HepG2 (cell line): Measurements from ENCODE around the gene PTH2. TPM values are rescaled to one million over a fixed set of nuclear protein-coding genes. Genes with fewer than 3 reads are reported as not detected.

Experiments used
- CHCHD3 ChIP-seq: sonication (generic); formaldehyde crosslinking; IDR thresholded peaks from 2 replicates; pipeline ENCODE4 v1.8.0; 2022; ENCODE audit warnings: mild to moderate bottlenecking, missing genetic modification reagents, moderate library complexity
- E2F2 ChIP-seq: sonication (generic); formaldehyde crosslinking; IDR thresholded peaks from 2 replicates; pipeline ENCODE4 v1.4.0; 2020; ENCODE audit warnings: missing genetic modification reagents, borderline replicate concordance
- FOXP1 ChIP-seq, 2 experiments: fragments of 450-650 bp in 1 of 2; IDR thresholded peaks; 2 replicates each; pipeline ENCODE4 v1.6.1; 2017 to 2018; ENCODE audit warnings: antibody characterized with exemption in 1 of 2
- HDAC2 ChIP-seq: sonication (generic); formaldehyde crosslinking; IDR thresholded peaks from 2 replicates; pipeline ENCODE4 v1.4.0; 2020; ENCODE audit warnings: missing genetic modification reagents
- JUN ChIP-seq: sonication (generic); formaldehyde crosslinking; IDR thresholded peaks from 2 replicates; pipeline ENCODE4 v1.4.0; 2020; ENCODE audit warnings: mild to moderate bottlenecking, missing genetic modification reagents
- MXI1 ChIP-seq: IDR thresholded peaks from 3 replicates; pipeline ENCODE4 v1.6.1; 2012; ENCODE audit warnings: low read depth, low read length, inconsistent platforms, borderline replicate concordance
- NR2F1 ChIP-seq, 2 experiments: fragments of 450-650 bp in 1 of 2; formaldehyde crosslinking in 1 of 2; IDR thresholded peaks; 2 replicates each; pipeline versions ENCODE4 v1.5.0 to v1.6.1; 2016 to 2020; ENCODE audit warnings: mild to moderate bottlenecking in 1 of 2, missing compliant biosample characterization in 1 of 2, missing genetic modification reagents in 1 of 2, moderate library complexity in 1 of 2
- RELA ChIP-seq: sonication (generic); formaldehyde crosslinking; IDR thresholded peaks from 2 replicates; pipeline ENCODE4 v1.4.0; 2020; ENCODE audit warnings: missing genetic modification reagents
- SOX5 ChIP-seq: IDR thresholded peaks from 2 replicates; pipeline ENCODE4 v1.6.1; 2016; ENCODE audit warnings: borderline replicate concordance
- TCF12 ChIP-seq, 2 experiments: fragments of 450-650 bp in 1 of 2; sonication (generic) in 1 of 2; formaldehyde crosslinking in 1 of 2; IDR thresholded peaks; 2 replicates each; pipeline versions ENCODE4 v1.6.1 to v1.8.0; 2017 to 2022; ENCODE audit warnings: antibody characterized with exemption in 1 of 2, mild to moderate bottlenecking in 1 of 2, missing genetic modification reagents in 1 of 2, moderate library complexity in 1 of 2
- ZBTB14 ChIP-seq: sonication (generic); formaldehyde crosslinking; IDR thresholded peaks from 2 replicates; pipeline ENCODE4 v1.4.0; 2020; ENCODE audit warnings: missing genetic modification reagents
- ZEB1 ChIP-seq: IDR thresholded peaks from 2 replicates; pipeline ENCODE4 v1.6.1; 2012; ENCODE audit warnings: mild to moderate bottlenecking, low read depth, inconsistent platforms; ENCODE audit not compliant: insufficient replicate concordance
- ZKSCAN5 ChIP-seq: sonication (generic); formaldehyde crosslinking; IDR thresholded peaks from 2 replicates; pipeline ENCODE4 v1.5.1; 2020; ENCODE audit warnings: mild to moderate bottlenecking, missing genetic modification reagents
- ZNF205 ChIP-seq: IDR thresholded peaks from 2 replicates; pipeline ENCODE4 v1.6.1; 2018; ENCODE audit warnings: missing biosample characterization, missing genetic modification reagents
- ZNF30 ChIP-seq: sonication (generic); formaldehyde crosslinking; IDR thresholded peaks from 2 replicates; pipeline ENCODE4 v1.5.0; 2020; ENCODE audit warnings: mild to moderate bottlenecking, missing genetic modification reagents
- ZNF337 ChIP-seq: sonication (generic); formaldehyde crosslinking; IDR thresholded peaks from 2 replicates; pipeline ENCODE4 v1.5.1; 2020; ENCODE audit warnings: missing genetic modification reagents, low read depth, mild to moderate bottlenecking, borderline replicate concordance
- ZNF510 ChIP-seq: sonication (generic); formaldehyde crosslinking; IDR thresholded peaks from 2 replicates; pipeline ENCODE4 v1.4.0; 2020; ENCODE audit warnings: low read depth, mild to moderate bottlenecking, missing genetic modification reagents
- polyA plus RNA-seq, 8 experiments: library from polyadenylated mRNA; depleted of rRNA in 3 of 8; stranded (reverse) in 7 of 8; unstranded in 1 of 8; fragments of >200 nt; fragmentation: Illumina TruSeq in 4 of 8; extraction: Trizol in 4 of 8; gene quantifications; 2 replicates each; pipeline versions ENCODE4 v1.2.1 to v1.2.3, GENCODE V29; 2011 to 2016; ENCODE audit warnings: low read depth in 4 of 8, missing spikeins in 1 of 8, mixed read lengths in 1 of 8; ENCODE audit not compliant: insufficient read depth in 1 of 8
- total RNA-seq, 5 experiments: library from RNA; depleted of rRNA; stranded (reverse); fragments of >200 nt; fragmentation: Illumina TruSeq; extraction: Trizol; gene quantifications; 2 replicates each; pipeline ENCODE4 v1.2.3, GENCODE V29; 2016; ENCODE audit warnings: low read depth in 1 of 5
- TF ChIP-seq, protein P1 (sequence below): sonication (generic); formaldehyde crosslinking; IDR thresholded peaks from 2 replicates; pipeline ENCODE4 v1.4.0; 2020; ENCODE audit warnings: missing genetic modification reagents, borderline replicate concordance
- TF ChIP-seq, protein P2 (sequence below): sonication (generic); formaldehyde crosslinking; IDR thresholded peaks from 2 replicates; pipeline ENCODE4 v1.4.0; 2020; ENCODE audit warnings: missing genetic modification reagents, mild to moderate bottlenecking, borderline replicate concordance
- TF ChIP-seq, protein P3 (sequence below): sonication (generic); formaldehyde crosslinking; IDR thresholded peaks from 2 replicates; pipeline ENCODE4 v1.4.0; 2020; ENCODE audit warnings: mild to moderate bottlenecking, missing genetic modification reagents
- TF ChIP-seq, protein P4 (sequence below): sonication (generic); formaldehyde crosslinking; IDR thresholded peaks from 2 replicates; pipeline ENCODE4 v1.4.0; 2020; ENCODE audit warnings: missing genetic modification reagents

PTH2 gene
- total and polyA plus RNA-seq, 2 of the 13 experiments (the other 11 are each of a cell fraction or from before 2014, with no cell fraction given): not detected

- TF ChIP-seq ZEB1 (peak; percentile 37), NR2F1 (CRISPR knock-in tag; IDR thresholded peaks at IDR 0.05) (no peak), CHCHD3 (CRISPR knock-in tag) (no peak), SOX5 (CRISPR knock-in tag) (no peak), E2F2 (CRISPR knock-in tag) (no peak), FOXP1 (IDR thresholded peaks at IDR 0.05) (no peak), FOXP1 (CRISPR knock-in tag; IDR thresholded peaks at IDR 0.05) (no peak), HDAC2 (no peak), ZNF337 (CRISPR knock-in tag) (no peak), JUN (CRISPR knock-in tag) (no peak), ZNF205 (no peak), TCF12 (IDR thresholded peaks at IDR 0.05) (no peak), TCF12 (CRISPR knock-in tag; IDR thresholded peaks at IDR 0.05) (no peak), MXI1 (peak; percentile 64; the same call in 1 of the 3 replicates), ZNF30 (CRISPR knock-in tag) (no peak), RELA (CRISPR knock-in tag) (0 out of 2 replicates have a peak, but pooled peaks have one; percentile 21), ZBTB14 (CRISPR knock-in tag) (no peak; the same call in 1 of the 2 replicates), ZKSCAN5 (CRISPR knock-in tag) (no peak), ZNF510 (CRISPR knock-in tag) (no peak)
- TF ChIP-seq, protein P1, sequence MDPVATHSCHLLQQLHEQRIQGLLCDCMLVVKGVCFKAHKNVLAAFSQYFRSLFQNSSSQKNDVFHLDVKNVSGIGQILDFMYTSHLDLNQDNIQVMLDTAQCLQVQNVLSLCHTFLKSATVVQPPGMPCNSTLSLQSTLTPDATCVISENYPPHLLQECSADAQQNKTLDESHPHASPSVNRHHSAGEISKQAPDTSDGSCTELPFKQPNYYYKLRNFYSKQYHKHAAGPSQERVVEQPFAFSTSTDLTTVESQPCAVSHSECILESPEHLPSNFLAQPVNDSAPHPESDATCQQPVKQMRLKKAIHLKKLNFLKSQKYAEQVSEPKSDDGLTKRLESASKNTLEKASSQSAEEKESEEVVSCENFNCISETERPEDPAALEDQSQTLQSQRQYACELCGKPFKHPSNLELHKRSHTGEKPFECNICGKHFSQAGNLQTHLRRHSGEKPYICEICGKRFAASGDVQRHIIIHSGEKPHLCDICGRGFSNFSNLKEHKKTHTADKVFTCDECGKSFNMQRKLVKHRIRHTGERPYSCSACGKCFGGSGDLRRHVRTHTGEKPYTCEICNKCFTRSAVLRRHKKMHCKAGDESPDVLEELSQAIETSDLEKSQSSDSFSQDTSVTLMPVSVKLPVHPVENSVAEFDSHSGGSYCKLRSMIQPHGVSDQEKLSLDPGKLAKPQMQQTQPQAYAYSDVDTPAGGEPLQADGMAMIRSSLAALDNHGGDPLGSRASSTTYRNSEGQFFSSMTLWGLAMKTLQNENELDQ (CRISPR knock-in tag): no peak
- TF ChIP-seq, protein P2, sequence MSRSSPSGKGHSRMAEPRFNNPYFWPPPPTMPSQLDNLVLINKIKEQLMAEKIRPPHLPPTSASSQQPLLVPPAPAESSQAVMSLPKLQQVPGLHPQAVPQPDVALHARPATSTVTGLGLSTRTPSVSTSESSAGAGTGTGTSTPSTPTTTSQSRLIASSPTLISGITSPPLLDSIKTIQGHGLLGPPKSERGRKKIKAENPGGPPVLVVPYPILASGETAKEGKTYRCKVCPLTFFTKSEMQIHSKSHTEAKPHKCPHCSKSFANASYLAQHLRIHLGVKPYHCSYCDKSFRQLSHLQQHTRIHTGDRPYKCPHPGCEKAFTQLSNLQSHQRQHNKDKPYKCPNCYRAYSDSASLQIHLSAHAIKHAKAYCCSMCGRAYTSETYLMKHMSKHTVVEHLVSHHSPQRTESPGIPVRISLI (CRISPR knock-in tag): 0 out of 2 replicates have a peak, but pooled peaks have one; percentile 17
- TF ChIP-seq, protein P3, sequence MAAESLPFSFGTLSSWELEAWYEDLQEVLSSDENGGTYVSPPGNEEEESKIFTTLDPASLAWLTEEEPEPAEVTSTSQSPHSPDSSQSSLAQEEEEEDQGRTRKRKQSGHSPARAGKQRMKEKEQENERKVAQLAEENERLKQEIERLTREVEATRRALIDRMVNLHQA (CRISPR knock-in tag): no peak
- TF ChIP-seq, protein P4, sequence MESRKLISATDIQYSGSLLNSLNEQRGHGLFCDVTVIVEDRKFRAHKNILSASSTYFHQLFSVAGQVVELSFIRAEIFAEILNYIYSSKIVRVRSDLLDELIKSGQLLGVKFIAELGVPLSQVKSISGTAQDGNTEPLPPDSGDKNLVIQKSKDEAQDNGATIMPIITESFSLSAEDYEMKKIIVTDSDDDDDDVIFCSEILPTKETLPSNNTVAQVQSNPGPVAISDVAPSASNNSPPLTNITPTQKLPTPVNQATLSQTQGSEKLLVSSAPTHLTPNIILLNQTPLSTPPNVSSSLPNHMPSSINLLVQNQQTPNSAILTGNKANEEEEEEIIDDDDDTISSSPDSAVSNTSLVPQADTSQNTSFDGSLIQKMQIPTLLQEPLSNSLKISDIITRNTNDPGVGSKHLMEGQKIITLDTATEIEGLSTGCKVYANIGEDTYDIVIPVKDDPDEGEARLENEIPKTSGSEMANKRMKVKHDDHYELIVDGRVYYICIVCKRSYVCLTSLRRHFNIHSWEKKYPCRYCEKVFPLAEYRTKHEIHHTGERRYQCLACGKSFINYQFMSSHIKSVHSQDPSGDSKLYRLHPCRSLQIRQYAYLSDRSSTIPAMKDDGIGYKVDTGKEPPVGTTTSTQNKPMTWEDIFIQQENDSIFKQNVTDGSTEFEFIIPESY: peak; percentile 93
These were observed 20.3 kb upstream of the PTH2 start (continued) for GRCh38 chr19:49443366-49444099.
